HG02970 (cell line): ENCODE data around the gene PPIB.

Experiments
- ATAC-seq: cut with Tn5 transposase; IDR thresholded peaks from one replicate; pipeline ENCODE4 v1.9.1; 2021; ENCODE audit warnings: mild to moderate bottlenecking, moderate library complexity, moderate number of reproducible peaks; ENCODE audit not compliant: unreplicated experiment, low FRiP score

The PPIB gene

GRCh38 chr15:64162869-64163658, at the start of gene PPIB:
PPIB (minus strand) TSS chr15:64163022; CDS start chr15:64162986, 36 bp downstream.
- ATAC-seq = peak; percentile 94

- no peak for ATAC-seq
Observed at GRCh38 chr15:64211696-64212095, 48.9 kb upstream of the PPIB start.

GRCh38 chr15:64210371-64210770, 47.5 kb upstream of the PPIB start:
- ATAC-seq = no peak

DNA sequence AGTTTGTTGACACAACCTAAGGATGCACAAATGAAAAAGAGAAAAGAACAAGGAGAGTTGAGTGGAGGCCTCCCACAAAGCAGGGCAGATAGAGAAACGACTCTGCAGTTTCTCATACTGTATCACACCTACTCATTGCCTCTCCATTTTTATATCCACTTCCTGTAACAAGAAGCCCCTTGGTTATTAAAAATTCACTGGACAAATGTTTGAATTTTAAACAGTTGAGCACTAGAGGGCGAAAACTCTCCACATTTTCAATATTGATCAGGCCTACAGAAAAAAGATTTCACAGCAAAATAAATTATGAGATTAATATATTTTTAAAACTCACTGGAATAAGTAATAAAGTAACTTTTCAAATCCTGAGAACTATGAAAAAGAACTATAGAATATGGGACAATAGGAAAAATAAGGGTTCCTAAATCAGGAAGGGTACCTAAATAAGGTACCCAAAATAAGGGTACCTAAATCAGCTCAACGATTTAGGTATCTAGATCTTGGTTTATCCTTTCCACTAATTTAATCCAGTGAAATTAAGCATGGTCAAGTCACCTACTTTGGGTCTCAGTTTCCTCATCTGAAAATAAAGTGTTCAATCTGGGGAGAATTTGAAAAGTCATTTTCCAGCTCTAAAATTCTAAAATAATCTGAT, 47.0 kb upstream of the PPIB start:
- ATAC-seq = no peak

DNA sequence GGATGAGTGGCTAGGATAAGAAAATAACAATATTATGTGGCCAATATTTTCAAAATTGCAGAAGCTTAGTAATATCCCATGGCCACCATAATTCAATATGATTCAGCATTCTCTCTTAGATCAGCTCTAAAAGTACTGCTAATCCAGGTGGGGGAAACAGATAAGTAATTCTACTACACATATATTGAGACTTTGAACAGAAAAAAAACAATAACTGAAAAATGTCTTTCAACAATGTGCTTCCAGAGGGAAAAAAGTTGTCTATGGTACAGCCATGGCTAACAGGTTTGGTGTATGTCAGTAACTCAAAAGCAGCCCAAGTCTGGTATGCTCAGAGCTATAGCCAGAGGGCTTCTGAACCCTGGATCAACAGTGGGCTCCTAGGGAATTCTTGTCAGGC, 42.4 kb upstream of the PPIB start:
- no peak for ATAC-seq

DNA sequence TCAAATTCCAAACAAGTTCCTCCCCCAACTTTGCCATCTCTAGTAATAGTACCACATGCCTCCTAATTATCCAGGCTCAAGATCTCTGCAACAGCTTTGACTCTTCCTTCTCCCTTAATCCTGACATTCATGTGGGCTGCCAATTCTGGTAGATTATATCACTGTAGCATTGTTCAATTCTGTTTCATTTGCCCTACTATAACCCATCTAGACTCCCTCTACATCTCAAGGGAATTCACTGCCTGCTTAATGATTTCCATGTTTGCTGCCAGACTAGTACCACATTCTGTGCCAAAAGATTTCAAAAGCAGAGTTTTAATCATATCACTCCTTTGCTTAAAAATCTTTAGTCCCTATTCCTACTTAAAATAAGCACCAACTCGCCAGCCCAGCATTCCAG, 34.6 kb upstream of the PPIB start:
- no peak for ATAC-seq

- no peak for ATAC-seq
Observed at GRCh38 chr15:64193971-64194370, 31.1 kb upstream of the PPIB start.

DNA sequence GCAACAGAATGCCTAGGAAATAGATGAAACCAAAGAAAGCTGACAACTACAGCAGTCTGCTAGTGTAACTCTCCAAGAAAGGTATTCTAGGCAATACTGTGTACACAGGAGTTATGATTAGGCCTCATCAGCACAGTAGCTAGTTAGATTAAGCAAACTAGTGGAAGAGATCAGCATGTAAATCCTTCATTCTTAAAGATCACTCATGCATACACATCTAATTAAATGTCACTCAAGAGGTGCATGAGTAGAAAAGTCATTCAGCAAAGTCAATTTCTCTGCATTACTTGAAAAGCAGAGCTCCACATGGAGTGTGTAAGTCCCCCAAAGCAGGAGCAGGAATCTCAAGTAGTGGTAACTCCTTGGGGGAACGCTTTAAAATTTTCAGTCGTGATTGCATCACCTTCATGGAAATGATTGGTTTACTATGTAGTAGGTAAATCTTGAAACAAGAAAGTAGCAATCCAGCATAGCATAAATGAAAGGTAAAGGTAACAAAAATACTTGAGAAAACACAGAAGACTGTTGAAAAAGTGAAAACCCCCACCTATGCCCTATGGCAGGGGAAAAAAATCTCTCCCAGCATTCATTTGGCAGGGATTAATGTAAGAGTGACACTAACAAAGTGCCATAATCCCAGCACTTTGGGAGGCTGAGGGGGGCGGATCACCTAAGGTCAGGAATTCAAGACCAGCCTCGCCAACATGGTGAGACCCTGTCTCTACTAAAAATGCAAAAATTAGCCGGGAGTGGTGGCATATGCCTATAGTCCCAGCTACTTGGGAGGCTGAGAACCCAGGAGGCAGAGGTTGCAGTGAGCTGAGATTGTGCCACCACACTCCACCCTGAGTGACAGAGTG, 29.4 kb upstream of the PPIB start:
- ATAC-seq = no peak

DNA sequence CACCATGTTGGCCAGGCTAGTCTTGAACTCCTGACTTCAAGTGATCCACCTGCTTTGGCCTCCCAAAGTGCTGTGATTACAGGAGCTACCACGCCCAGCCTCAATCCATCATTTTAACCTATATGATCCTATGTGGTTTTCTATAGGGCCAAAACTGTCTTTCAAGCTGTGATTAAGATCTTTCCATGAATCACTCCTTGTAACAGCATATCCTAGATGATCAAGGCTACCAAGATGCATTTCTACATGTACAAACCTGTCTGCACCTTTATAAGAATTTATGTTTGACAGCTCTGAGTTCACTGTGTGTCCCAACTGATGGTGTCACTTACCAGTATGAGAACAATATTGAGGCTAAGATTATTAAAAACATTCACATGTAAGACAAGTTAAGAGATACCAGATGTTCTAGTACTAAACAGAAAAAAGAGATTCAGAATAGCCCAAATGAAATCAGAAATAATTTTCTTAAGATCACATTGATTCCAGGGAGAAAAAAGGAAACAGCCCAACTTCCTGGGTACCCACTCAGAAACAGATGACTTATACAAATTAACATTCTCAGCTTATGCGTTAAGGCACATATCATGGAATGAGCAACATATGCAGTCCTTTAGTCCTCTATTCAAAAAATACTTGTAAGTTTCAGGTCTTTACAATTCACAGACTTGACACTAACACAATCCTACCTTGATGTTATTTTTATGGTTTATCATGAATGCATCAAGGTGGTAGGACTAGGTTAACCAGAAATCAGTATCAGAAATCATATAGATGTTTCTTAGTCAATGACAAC, 24.8 kb upstream of the PPIB start:
- no peak for ATAC-seq

DNA sequence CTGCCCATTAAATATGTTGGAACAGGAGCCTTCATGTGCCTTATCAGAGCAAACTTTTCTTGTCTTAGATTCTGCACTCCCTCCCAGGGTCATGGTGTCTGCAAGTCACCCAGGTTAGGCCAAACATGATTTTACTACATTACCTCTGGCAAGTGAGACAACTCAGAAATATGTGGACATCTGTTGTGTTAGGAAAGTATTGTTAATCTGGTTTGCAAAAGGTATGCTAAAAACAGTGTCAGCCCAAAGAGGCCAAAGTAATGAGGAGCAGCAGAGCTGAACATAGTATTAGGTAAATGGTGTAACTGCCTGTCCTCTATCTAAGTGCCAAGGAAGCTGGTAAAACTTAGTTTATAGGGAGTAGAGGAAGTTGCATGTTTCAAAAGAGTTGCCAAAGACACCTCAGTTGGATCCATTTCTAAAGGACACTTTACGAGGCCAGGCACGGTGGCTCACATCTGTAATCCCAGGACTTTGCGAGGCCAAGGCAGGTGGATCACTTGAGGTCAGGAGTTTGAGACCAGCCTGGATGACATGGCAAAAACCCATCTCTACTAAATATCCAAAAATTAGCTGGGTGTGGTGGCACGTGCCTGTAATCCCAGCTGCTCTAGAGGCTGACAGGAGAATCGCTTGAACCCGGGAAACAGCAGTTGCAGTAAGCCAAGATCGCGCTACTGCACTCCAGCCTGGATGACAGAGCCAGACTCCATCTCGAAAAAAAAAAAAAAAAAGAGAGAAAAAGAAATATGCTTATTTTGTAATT, 22.5 kb upstream of the PPIB start:
- no peak for ATAC-seq

DNA sequence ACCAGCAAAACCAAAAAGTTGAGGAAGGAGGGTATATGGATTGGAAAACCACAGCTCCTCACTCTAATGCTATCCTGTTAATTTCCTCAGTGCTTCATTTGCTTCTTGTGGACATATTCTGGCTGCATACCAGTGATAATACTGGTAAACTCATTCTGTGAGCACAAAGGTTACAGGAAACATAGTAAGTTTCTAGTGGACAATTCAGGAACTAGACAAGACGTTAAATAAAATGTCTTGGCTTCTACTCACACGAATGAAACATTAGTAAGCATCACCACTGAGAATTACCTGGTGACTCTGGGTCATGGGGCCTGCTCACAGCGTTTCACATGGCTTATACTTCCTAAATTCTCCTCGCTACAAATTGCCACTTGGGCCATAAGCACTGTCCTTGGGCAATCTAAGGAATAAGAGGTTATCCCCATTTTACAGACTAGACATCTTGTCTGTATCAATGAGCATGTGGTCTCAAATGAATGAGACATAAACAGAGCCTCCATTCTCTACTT, 20.1 kb upstream of the PPIB start:
- no peak for ATAC-seq

DNA sequence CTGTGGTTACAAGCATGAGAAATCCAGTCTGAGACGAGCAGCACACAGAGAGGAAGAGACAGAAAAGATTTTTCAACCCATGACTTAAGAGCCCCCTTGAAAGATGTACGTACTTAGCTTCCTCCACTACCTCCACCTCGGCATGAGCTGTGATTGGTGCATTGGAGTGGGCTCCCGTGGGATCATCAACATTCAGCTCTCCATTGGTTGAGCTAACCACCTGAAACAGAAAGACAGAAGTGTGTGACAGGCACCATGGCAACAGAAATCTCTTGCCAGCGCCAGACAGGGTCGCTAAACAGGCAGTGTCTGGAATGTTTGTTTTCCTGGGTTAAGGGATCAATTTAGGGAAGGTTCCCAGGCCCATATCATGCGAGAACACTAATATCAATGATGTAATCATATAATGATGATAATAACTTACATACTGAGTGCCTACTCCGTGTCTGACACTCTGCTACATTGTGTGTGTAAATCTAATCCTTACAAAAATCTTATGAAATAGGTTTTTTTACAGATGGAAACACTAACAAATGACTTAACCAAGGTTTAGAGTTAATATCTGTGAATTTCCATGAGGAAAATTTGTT, 17.5 kb upstream of the PPIB start:
- ATAC-seq = peak; percentile 64

DNA sequence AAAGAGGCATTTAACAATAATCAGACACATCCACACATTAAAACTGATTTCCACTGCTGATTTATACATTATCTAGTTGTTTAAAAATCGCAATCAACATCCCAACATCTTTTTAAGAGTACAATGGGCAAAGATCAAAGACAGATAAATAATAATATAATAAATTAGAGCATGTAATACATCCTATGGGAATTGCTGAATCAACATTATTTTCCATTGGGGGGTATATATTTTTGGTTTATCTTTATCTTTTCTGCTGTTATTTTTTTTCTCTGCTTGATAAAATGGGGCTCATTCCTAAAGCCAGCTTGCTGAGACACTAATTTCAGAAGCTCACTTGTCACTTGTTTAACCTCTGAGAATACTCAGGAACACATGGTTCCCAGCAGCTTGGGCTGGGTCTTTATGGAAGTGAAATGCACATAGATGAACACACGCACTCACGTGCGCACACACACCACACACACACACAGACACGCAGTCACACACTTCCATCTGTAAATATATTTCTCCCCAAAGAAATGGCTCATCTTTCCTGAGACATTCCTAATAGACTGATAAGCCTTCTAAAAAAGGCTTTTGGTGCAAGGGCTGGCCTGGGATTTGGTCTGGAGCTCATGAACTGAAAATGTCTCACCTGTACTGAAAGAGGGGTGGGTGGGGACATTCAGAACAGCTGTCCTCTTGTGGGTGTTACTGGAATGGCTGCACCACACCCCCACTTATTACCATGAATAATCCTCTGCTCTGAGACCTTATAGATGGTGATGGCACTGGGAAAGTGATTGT, 3.5 kb upstream of the PPIB start:
- no peak for ATAC-seq

DNA sequence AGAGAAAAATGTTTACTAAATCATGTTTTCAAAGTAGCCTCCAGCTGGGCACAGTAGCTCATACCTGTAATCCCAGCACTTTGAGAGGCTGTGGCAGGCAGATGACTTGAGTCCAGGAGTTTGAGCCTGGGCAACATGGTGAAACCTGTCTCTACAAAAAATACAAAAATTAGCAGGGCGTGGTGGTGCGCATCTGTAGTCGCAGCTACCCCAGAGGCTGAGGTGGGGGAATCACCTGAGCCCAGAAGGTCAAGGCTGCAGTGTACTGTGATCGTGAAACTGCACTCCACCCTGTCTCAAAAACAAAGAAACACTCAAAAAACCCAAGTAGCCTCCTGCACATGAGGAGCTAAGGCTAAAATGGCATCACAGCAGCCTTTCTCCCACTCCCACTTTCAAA, 1.6 kb upstream of the PPIB start:
- ATAC-seq = no peak

DNA sequence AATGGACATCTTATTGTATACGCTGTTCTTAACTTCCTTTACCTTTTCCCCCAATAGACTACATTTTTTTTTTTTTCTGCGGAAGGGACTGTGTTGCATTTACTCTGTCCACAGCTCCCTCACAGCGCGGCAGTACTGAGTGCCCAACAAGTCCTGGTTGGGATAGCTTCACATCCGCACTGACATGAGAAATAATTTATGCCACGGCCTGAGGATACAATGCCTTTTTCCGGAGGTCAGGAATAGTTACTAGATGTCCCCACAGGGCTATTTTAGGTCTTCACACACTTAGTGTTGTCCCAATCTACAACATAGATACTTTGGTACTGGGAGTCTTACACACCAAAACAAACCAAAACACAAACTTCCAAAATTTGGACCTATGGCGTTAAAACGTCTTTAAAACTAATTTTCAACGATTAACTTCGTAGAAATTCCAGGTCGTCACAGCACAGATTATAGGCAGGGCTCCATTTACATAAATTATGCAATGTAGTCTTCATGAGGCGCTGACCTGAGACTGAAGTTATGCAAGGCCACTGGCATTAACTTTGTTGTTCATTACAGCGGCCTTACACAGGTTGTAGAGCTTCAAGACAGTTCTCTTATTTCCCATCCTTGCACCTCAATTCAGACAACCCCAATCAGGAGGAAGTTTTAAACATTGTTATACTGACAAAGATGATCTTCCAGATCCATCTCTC, 989 bp upstream of the PPIB start:
- ATAC-seq = no peak

DNA sequence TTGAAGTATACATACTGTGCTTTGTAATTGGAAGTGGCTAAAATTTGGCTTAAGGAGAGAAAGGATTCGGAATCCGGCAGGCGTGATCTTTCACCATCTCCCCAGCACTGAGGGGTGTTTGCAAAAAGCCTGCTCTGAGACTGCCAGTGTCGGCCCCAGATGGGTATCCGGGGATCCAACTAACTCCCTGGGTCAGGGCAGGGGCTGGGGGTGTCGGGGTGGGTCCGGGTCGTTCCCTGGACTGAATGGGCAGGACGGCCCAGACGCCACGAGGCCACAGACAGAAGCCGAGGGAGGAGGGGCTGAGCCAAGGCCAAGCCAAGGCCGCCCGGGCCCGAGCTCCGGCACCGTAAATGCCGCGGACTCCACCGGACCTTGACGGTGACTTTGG, 349 bp downstream of the PPIB start:
- ATAC-seq = peak; percentile 20

DNA sequence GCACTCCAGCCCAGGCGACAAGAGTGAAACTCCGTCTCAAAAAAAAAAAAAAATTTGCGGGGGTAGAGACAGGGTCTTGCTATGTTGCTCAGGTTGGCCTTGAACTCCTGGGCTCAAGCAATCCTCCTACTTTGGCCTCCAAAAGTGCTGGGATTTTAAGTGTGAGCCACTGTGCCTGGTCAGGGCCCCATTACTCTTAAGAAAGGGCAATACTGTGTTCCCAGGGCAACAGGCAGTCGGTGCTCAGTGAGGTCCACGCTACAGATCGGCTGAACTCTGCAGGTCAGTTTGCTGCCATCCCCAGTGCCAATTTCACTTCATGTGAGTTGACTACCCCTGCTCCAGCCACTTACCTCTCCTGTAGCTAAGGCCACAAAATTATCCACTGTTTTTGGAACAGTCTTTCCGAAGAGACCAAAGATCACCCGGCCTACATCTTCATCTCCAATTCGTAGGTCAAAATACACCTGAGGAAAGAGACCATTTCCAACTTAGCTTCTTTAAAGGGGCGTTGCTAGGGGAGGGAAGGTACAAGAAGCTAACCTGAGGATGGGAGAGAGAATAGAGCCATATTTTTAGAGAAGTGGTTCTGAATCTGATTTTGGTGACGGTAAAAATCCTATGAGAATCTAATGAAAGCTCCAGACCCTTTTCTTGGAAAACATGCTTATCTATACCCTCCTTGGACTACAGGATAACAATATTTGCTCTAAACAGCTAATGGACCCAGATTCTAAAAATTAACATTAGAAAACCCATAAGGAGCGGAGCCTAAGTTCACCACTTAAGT, 939 bp downstream of the PPIB start:
- no peak for ATAC-seq
